GM19328 (cell line): ENCODE results near the gene SMIM45.
A peak's percentile ranks its signal among the peaks of the same experiment; 100 is the strongest.

Experiments used
- ATAC-seq: cut with Tn5 transposase; IDR thresholded peaks from one replicate; pipeline ENCODE4 v1.9.1; 2021; ENCODE audit warnings: mild to moderate bottlenecking, moderate library complexity; ENCODE audit not compliant: unreplicated experiment

Gene SMIM45

DNA sequence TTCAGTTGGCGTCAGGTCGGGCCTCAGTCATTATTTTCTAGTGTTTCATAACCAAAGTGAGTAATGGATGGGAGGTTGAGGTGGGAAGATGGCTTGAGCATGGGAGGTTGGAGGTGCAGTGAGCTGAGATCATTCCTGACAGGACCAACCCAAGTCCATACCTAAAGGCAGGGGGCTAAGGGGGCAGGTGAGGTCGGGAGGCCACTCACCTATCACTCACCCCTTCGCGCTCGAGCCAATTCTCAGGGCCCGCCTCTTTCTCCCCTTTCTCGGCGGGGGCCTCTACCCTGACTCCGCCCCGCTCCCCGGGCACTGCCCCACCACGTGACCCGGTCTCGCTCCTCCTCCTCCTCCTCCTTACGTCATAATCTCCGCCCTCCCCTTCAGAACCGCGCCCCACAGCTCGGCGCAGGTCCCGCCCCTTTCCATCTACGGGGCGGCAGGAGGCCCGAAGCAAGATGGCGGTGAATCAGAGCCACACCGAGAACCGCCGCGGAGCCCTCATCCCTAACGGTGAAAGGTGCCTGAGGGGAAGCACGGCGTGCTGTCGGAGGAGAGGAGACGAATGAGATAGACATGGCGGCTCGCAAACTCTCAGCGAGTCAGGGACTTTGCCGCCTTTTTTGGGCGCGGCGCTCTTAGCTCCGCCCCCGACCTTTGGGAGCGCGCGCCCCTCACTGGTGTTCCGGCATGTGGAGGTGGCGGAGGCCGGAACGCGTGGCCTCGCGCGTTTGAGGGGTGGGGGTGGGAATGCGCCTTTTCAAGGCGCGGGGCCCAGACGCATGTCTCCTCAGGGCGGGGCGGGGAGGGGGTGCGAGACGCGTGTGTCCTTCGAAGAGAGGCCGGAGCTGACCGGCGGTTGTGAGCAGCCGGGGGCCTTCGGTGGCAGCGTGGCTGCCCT is 46.7 kb downstream of the SMIM45 start, which contains the start of gene WBP2NL:
WBP2NL (plus strand) TSS at position 428 of the 901 bp plus-strand sequence; CDS start at position 459, 31 bp downstream.
- peak; percentile 89 for ATAC-seq

DNA sequence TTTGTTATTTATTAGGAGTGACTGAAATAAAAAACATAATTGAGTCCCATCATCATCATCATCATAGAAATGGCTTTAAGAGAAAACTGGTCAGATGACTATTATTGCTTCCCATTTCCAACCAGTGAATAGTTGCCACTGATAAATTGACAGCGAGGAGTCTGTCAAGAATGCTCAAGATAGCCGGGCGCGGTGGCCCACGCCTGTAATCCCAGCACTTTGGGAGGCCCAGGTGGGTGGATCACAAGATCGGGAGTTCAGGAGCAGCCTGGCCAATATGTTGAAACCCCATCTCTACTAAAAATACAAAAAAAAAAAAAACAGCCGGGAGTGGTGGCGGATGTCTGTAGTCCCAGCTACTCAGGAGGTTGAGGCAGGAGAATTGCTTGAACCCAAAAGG is 48.5 kb downstream of the SMIM45 start:
- no peak for ATAC-seq

DNA sequence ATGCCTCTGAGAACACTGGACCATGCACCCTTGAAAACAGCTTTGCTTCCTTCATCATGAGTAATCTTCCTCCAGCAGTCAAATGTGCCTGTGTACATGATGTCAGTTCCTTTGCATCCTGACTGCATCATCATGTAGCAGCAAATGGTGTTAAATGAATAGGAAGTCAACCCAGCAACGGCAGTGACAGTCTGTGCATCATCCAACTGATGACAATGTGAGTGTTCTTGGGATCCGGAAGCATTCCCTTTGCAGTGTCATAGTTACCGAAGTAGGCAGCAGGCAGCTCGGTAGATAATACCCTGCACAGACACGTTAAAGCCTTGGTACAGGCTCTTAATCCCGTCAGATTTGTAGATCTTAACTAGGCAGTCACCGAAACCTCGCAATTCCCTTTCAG is 49.2 kb downstream of the SMIM45 start:
- ATAC-seq, result no peak

DNA sequence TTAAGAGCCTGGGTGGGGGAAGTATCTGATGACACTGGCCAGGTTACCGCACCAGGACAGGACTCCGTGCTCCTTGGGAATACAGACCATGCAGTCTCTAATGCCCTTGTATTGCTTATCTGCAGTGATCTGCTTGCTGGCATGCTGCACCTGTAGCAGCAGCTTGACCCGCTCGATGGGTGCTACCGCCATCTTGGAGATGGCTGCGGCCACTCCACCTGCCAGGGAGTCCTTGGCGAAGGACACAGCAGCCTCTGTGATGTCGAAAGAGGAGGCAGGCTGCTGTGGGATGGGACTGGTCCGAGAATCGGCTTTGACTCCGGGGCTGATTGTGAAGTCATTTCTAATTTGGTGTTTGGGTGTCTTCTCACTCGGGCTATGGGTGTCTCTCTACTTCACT is 49.8 kb downstream of the SMIM45 start:
- ATAC-seq, result no peak

DNA sequence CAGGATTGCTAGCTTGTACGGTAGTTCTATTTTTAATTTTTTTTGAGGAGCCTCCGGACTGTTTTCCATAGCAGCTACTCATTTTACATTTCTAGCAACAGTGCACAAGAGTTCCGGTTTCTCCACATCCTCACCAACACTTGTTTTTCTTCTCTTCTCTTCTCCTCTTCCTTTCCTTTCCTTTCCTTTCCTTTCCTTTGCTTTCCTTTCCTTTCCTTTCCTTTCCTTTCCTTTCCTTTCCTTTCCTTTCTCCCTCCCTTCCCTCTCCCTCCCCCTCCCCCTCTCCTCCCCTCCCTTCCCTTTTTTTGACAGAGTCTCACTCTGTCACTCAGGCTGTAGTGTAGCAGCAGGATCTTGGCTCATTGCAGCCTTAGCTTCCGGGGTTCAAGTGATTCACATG is 56.0 kb downstream of the SMIM45 start:
- ATAC-seq, result no peak
